ENCODE measurements around the gene PGM1. TPM values are rescaled to one million over a fixed set of nuclear protein-coding genes. Genes with fewer than 3 reads are reported as not detected.

The PGM1 gene
- total and polyA plus RNA-seq, 2 of the 13 experiments (the other 11 are each of a cell fraction or from before 2014, with no cell fraction given), result 51.6 to 105 TPM

DNA sequence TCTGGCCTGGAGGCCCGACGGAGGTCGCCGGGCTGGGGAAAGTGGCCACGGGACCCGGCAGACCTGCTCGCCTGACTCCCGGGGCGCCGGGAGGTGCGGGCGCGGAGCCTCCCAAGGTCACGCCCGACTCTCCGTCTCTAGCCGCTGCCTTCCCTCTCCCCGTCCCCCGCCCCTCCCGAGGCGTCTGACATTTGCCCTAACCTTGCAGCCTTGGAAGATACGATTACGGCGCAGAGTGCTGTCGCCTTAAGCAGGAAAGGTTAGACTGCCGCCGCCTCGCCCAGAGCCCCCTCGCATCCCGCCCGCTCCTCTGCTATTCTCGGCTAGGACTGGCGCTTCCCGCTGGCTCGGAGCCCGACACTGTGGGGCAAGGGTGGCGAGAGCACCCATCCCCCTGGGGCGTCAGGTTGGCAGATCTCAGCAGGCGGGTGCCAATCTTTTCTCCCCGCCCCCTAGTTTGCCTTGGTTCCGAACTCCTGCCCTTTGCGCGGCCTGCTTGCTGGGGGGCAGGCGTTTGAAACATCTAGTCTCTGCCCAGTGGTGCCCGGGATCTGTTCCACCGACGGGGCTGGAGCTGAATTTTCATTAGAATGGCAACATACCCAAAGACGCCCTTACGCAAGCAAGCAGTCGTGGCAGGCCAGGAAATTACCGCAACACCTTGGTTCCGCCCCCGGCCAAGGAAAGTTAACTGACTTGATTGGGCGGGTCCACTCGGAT, 835 bp downstream of the PGM1 start (continued):
- TF ChIP-seq ZKSCAN5 (CRISPR knock-in tag; IDR thresholded peaks at IDR 0.05) (no peak), ATM (IDR thresholded peaks at IDR 0.05; ENCODE audit: borderline replicate concordance) (no peak), SUZ12 (IDR thresholded peaks at IDR 0.05; ENCODE audit: low read depth, low read length) (no peak), RFX5 (IDR thresholded peaks at IDR 0.05; ENCODE audit: low read depth, low read length) (no peak), KDM5B (CRISPR knock-in tag; IDR thresholded peaks at IDR 0.05; ENCODE audit: borderline replicate concordance) (no peak), EHMT2 (IDR thresholded peaks at IDR 0.05; ENCODE audit: borderline replicate concordance, low read depth, low read length) (no peak), ZNF816 (CRISPR knock-in tag; IDR thresholded peaks at IDR 0.05; ENCODE audit: borderline replicate concordance) (no peak), RXRB (CRISPR knock-in tag; IDR thresholded peaks at IDR 0.05; ENCODE audit: borderline replicate concordance) (no peak), REPIN1 (CRISPR knock-in tag; IDR thresholded peaks at IDR 0.05; ENCODE audit: borderline replicate concordance, low read depth) (no peak; the same call in 1 of the 2 replicates)
- TF ChIP-seq, protein P1, sequence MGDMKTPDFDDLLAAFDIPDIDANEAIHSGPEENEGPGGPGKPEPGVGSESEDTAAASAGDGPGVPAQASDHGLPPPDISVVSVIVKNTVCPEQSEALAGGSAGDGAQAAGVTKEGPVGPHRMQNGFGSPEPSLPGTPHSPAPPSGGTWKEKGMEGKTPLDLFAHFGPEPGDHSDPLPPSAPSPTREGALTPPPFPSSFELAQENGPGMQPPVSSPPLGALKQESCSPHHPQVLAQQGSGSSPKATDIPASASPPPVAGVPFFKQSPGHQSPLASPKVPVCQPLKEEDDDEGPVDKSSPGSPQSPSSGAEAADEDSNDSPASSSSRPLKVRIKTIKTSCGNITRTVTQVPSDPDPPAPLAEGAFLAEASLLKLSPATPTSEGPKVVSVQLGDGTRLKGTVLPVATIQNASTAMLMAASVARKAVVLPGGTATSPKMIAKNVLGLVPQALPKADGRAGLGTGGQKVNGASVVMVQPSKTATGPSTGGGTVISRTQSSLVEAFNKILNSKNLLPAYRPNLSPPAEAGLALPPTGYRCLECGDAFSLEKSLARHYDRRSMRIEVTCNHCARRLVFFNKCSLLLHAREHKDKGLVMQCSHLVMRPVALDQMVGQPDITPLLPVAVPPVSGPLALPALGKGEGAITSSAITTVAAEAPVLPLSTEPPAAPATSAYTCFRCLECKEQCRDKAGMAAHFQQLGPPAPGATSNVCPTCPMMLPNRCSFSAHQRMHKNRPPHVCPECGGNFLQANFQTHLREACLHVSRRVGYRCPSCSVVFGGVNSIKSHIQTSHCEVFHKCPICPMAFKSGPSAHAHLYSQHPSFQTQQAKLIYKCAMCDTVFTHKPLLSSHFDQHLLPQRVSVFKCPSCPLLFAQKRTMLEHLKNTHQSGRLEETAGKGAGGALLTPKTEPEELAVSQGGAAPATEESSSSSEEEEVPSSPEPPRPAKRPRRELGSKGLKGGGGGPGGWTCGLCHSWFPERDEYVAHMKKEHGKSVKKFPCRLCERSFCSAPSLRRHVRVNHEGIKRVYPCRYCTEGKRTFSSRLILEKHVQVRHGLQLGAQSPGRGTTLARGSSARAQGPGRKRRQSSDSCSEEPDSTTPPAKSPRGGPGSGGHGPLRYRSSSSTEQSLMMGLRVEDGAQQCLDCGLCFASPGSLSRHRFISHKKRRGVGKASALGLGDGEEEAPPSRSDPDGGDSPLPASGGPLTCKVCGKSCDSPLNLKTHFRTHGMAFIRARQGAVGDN (CRISPR knock-in tag; IDR thresholded peaks at IDR 0.05), result peak; percentile 50
- TF ChIP-seq, protein P2, sequence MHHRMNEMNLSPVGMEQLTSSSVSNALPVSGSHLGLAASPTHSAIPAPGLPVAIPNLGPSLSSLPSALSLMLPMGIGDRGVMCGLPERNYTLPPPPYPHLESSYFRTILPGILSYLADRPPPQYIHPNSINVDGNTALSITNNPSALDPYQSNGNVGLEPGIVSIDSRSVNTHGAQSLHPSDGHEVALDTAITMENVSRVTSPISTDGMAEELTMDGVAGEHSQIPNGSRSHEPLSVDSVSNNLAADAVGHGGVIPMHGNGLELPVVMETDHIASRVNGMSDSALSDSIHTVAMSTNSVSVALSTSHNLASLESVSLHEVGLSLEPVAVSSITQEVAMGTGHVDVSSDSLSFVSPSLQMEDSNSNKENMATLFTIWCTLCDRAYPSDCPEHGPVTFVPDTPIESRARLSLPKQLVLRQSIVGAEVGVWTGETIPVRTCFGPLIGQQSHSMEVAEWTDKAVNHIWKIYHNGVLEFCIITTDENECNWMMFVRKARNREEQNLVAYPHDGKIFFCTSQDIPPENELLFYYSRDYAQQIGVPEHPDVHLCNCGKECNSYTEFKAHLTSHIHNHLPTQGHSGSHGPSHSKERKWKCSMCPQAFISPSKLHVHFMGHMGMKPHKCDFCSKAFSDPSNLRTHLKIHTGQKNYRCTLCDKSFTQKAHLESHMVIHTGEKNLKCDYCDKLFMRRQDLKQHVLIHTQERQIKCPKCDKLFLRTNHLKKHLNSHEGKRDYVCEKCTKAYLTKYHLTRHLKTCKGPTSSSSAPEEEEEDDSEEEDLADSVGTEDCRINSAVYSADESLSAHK (CRISPR knock-in tag; IDR thresholded peaks at IDR 0.05; ENCODE audit: borderline replicate concordance), result no peak
- TF ChIP-seq, protein P3, sequence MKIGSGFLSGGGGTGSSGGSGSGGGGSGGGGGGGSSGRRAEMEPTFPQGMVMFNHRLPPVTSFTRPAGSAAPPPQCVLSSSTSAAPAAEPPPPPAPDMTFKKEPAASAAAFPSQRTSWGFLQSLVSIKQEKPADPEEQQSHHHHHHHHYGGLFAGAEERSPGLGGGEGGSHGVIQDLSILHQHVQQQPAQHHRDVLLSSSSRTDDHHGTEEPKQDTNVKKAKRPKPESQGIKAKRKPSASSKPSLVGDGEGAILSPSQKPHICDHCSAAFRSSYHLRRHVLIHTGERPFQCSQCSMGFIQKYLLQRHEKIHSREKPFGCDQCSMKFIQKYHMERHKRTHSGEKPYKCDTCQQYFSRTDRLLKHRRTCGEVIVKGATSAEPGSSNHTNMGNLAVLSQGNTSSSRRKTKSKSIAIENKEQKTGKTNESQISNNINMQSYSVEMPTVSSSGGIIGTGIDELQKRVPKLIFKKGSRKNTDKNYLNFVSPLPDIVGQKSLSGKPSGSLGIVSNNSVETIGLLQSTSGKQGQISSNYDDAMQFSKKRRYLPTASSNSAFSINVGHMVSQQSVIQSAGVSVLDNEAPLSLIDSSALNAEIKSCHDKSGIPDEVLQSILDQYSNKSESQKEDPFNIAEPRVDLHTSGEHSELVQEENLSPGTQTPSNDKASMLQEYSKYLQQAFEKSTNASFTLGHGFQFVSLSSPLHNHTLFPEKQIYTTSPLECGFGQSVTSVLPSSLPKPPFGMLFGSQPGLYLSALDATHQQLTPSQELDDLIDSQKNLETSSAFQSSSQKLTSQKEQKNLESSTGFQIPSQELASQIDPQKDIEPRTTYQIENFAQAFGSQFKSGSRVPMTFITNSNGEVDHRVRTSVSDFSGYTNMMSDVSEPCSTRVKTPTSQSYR (CRISPR knock-in tag; IDR thresholded peaks at IDR 0.05; ENCODE audit: borderline replicate concordance), result no peak

Data from HepG2 (cell line).